GM18505 (cell line): ENCODE measurements around the gene AGPAT2.
"Not testable (repeated sequence)": the region's sequence is repeated elsewhere in the genome, so short reads cannot be mapped to it uniquely, and the experiment has no call there.

Source experiments
- ATAC-seq: cut with Tn5 transposase; IDR thresholded peaks from one replicate; pipeline ENCODE4 v1.9.1; 2021; ENCODE audit not compliant: unreplicated experiment
- POLR2A ChIP-seq: IDR thresholded peaks from 4 replicates; pipeline ENCODE4 v1.6.1; 2011; ENCODE audit warnings: borderline replicate concordance; ENCODE audit not compliant: insufficient read depth, insufficient read length; ENCODE audit errors: extremely low read depth

The AGPAT2 gene

GRCh38 chr9:136714096-136714892, 27.0 kb upstream of the AGPAT2 start:
- no peak for TF ChIP-seq POLR2A
- no peak for ATAC-seq

GRCh38 chr9:136713550-136713949, 26.3 kb upstream of the AGPAT2 start:
- no peak for ATAC-seq
- no peak for TF ChIP-seq POLR2A

GRCh38 chr9:136712690-136713544, 25.7 kb upstream of the AGPAT2 start:
- ATAC-seq = no peak
- no peak for TF ChIP-seq POLR2A

DNA sequence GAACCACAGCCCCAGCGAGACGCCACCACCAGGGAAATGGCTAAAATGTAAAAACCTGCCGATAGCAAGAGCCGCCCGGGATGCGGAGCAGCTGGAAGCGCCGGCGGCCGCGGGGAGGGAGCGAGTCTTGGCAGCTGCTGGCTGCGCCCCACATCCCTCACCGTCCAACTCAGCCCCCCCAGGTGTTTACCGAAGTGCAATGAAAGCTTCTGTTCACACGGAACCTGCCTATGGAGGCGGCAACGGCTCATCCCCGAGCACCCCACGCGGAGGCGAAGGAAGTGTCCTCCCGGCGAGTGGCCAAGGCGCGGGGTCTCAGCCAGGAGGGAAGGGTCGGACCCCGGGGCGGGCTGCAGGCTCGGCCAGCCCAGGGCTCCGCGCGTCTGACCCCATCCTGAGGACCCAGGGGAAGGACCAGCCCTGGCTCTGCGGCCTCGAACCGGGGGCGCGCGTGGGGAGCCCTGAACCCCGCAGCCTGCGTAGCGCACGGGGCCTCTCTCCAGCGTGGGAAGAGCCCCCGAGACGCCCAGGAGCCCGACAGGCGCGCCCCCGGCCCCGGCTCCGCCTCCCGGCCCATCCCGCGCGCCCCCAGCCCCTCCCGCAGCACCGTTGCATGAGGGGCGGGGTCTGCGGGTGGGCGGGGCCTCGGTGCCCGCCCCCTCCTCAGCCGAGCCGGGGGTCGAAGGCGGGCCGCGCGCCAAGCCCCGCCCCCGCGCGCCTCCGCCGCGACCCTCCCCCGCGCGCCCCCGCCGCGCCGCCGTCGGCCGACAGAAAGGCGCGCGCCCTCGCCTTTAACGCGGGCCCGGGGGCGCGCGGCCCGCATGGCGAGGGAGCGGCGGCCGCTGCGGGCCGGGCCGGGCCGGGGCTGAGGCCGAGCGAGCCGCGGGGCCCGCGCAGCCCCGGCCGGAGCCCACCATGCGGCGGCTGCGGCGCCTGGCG, 24.8 kb upstream of the AGPAT2 start, which contains the start of gene DIPK1B:
Gene DIPK1B, plus strand, starts transcription at position 822 of the 939 bp plus-strand sequence. Its CDS starts 94 bp downstream, at position 916.
- no peak for ATAC-seq
- TF ChIP-seq POLR2A = no peak

- ATAC-seq = not testable (repeated sequence)
Observed at GRCh38 chr9:136711219-136711648, 24.0 kb upstream of the AGPAT2 start.

DNA sequence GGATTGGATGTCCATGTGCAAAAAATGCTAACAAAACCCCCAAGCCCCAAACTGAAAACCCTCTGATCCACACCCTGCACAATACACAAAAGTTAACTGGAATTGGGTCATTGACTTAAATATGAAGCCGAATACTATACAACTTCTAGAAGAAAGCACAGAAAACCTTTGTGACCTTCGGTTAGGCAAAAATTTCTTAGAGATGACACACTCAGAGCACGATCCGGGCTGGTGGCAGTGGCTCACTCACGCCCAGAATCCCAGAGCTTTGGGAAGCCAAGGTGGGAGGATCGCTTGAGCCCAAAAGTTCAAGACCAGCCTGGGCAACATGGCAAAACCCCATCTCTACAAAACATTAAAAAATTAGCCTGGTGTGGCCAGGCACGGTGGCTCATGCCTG, 23.3 kb upstream of the AGPAT2 start:
- TF ChIP-seq POLR2A = no peak
- no peak for ATAC-seq

DNA sequence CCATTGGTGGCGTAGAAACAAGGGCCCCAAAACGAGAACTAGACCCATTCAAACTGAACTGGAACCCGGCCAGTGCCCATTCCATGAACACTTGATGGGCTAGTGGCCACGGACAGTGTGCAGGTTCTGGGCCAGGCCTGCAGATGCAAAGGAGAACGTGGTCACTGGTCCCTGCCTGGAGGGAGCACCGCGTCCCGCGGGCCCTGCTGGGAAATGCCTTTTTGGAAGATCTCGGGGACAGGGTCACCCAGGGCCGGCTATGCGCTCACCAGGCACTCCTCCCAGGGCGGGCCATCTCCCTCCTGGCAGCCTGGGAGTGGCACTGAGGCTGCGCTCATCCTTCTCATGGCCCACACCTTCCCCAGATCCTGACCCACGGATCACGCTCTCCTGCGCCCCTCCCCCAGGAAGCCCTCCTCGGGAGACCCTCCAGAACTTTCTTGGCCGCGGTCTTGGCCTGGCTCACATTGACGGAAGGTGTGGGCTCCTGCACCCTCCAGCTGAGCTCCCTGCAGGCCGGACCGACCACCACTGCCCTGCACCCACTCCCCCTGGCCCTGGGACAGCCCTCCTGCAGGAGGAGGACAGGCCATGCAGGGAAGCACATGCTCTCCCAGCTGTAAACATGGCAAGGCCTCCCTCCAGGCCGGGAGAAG, 22.3 kb upstream of the AGPAT2 start:
- no peak for TF ChIP-seq POLR2A
- no peak for ATAC-seq

DNA sequence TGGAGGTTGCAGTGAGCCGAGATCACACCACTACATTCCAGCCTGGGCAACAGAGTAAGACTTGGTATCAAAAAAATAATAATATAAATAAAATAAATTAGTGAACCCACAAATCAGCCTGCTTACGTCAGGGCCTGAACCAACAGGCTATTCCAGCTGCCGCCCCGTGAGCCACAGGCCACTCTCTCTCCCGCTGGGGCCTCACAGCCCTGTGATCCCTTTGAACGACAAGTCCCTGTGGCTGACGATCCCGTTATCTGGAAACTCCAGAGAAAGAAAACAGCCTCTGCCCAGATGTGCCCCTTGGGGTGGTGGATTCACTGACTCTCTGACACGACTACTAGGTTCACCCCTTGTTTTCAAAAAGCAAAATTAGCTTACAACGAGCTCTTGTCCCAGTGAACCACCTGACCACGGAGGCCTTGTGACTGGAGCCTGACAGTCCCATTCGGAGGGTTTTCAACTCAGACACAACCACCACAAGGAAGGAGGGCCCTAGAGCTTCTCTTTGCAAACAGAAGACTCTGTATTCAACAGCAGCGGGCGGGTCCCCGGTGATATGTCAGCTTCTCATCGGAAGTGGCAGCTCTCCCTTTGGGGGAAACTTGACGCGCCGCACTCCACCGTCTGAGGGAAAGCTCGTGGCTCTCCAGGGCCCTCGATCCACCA, 20.7 kb upstream of the AGPAT2 start:
- no peak for TF ChIP-seq POLR2A
- ATAC-seq = no peak

DNA sequence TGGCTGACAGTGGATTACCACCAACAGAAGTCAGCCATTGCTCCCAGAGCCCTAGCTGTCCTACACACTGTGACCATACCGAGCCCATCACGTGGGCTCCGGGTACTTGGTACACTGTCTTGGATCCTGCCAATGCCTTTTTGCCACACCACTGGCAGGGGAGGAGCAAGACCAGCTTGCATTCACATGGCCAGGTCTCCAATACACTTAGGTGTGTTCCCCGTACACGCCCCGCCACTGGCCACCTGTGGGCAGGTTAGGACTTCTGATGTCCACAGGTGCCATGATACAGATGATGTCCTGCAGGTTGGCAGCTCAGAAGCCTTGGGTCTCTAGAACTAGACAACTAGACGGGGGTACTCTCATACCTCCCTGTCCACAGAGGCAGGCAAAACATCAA, 19.8 kb upstream of the AGPAT2 start:
- TF ChIP-seq POLR2A = no peak
- ATAC-seq = no peak

DNA sequence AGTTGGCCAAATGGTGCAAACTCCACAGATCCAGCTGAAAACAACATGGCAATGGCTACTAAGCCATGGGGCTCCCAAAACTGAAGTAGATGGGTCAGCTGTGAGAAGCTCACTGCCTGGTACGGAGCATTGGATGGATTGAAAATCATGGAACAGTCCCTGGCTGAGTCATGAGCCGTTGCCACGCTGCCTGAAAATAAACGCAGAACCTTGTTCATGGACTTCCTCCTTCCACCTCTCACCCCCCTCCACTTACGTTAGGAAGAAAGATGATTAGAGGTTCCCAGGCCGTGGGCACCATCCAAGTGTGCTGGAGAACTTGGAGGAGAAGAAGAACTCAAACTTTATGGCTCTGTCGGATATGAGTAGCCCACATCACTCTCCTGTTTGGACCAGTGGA, 18.3 kb upstream of the AGPAT2 start:
- no peak for TF ChIP-seq POLR2A
- no peak for ATAC-seq

DNA sequence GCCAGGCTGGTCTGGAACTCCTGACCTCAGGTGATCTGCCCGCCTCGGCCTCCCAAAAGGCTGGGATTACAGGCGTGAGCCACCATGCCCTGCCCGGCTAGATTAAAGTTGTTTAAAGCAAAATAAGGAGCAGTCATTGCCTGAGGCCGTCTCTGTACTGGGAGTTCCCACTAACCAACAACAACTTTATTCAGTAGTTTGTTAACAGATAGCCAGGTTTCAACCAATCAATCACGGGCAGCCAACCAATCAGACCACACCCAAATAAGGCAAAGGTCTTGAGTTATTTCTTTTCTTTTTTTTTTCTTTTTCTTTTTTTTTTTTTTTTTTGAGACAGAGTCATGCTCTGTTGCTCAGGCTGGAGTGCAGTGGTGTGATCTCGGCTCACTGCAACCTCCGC, 17.5 kb upstream of the AGPAT2 start:
- not testable (repeated sequence) for ATAC-seq

- TF ChIP-seq POLR2A = no peak
- ATAC-seq = no peak
Observed at GRCh38 chr9:136703276-136703860, 16.1 kb upstream of the AGPAT2 start.
